ENCODE data around the gene NXPE4. TPM values are rescaled to one million over a fixed set of nuclear protein-coding genes. Genes with fewer than 3 reads are reported as not detected.

NXPE4 gene
- total and polyA plus RNA-seq, 2 of the 8 experiments (the other 6 are each of a cell fraction or from before 2014, with no cell fraction given) = not detected

DNA sequence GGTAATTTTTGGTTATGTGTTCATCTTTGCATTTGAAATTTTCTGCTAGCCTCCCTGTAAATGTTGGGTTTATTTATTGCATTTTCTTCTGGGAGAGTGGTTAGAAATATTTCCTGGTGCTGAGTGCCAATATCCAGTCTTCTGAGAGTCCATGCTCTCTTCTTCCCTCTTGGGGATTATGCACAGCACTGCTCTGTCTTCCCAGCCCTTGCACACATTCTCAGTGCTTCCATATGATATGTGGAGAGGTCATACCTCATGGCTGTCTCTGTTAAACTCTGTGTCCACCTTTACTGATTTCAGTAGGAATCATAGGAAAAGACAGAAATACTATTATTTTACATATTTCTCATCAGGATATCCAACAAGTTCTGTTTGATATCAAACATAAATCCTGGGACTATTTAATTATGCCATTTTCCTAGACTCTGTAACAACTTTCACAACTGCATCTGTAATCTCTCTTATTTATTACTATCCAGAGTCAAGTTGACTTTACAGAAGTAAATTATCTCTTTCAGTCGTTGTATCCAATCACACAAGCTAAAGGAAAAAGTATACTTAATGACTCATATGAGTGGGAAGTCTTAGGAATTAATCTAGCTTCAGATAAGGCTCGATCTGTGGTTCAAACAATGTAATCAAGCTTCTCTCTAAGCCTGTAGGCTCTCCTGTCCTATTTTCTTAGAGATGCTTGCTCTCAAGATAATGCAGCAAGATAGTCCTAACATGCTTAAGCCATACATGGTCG is 33.2 kb downstream of the NXPE4 start:
- Histone ChIP-seq H3K56ac (replicated peaks; ENCODE audit: insufficient read length, low read depth, low read length) (no peak overlapping the region), H2BK20ac (ENCODE audit: low read length) (no peak overlapping the region), H2BK12ac (ENCODE audit: low read depth, low read length) (no peak overlapping the region), H2BK15ac (ENCODE audit: low read length) (no peak overlapping the region), H3K36me3 (ENCODE audit: control insufficient read depth in 2 of 4, insufficient read depth in 4 of 4, low read length in 3 of 4) (no peaks in the 10 kb centered on the region), H4K91ac (replicated peaks; ENCODE audit: insufficient read length, low read length) (no peak overlapping the region), H3K27ac (ENCODE audit: low read depth, low read length) (no peak overlapping the region), H3K9ac (replicated peaks in 1 of 4; ENCODE audit: extremely low read depth in 1 of 4, low read depth in 3 of 4, low read length in 3 of 4) (peak overlapping the region in 1 of 4 experiments; percentile 34; a peak in 1 of 7 replicates), H3K4ac (replicated peaks; ENCODE audit: insufficient read length, low read depth, low read length) (no peak overlapping the region), H2BK120ac (replicated peaks; ENCODE audit: low read depth, low read length) (no peak overlapping the region), H3K14ac (ENCODE audit: insufficient read length) (no peak overlapping the region), H3K79me1 (ENCODE audit: low read depth, low read length) (no peaks in the 10 kb centered on the region), H2AFZ (ENCODE audit: low read length) (no peak overlapping the region), H3K18ac (ENCODE audit: extremely low read depth, low read length) (no peak overlapping the region), H2AK5ac (ENCODE audit: low read depth, low read length) (no peak overlapping the region), H3K79me2 (ENCODE audit: control insufficient read depth in 1 of 2, insufficient read depth in 2 of 2, low read length in 2 of 2) (no peaks in the 10 kb centered on the region), H2BK5ac (ENCODE audit: low read depth, low read length) (no peak overlapping the region), H3K23me2 (ENCODE audit: low read depth, low read length) (no peaks in the 10 kb centered on the region), H4K20me1 (replicated peaks in 1 of 2; ENCODE audit: control insufficient read depth in 1 of 2, insufficient read depth in 2 of 2, low read length in 2 of 2) (no peaks in the 10 kb centered on the region), H4K5ac (ENCODE audit: insufficient read length, low read depth, low read length) (no peak overlapping the region), H3K4me2 (ENCODE audit: insufficient read depth in 1 of 2, low read depth in 2 of 2, low read length in 2 of 2) (no peak overlapping the region), H4K8ac (ENCODE audit: extremely low read depth, insufficient read depth, low read length) (no peak overlapping the region), H3K4me1 (replicated peaks in 1 of 4; ENCODE audit: control insufficient read depth in 3 of 4, insufficient read depth in 4 of 4, low read length in 3 of 4) (peaks cover 0 to 4% (median 3%) of the 10 kb centered on the region in 4 experiments; a peak in 3 of 7 replicates), H3K4me3 (ENCODE audit: extremely low read depth in 1 of 4, insufficient read depth in 2 of 4, low read depth in 3 of 4, low read length in 4 of 4) (no peak overlapping the region), H3K23ac (ENCODE audit: insufficient read length) (no peak overlapping the region), H3K27me3 (replicated peaks in 1 of 4; ENCODE audit: control insufficient read depth in 3 of 4, extremely low read depth in 1 of 4, insufficient read depth in 3 of 4, low read length in 3 of 4) (no peaks in the 10 kb centered on the region), H3K9me3 (ENCODE audit: insufficient read depth in 2 of 2, low read depth in 1 of 2, low read length in 1 of 2) (no peaks in the 10 kb centered on the region)
- WGBS, 2 experiments (ENCODE audit: extremely low coverage in 1 of 2, insufficient coverage in 1 of 2, insufficient read length in 1 of 2, insufficient replicate concordance in 2 of 2, low coverage in 1 of 2, low lambda C conversion rate in 2 of 2, missing lambda C conversion rate in 1 of 2) = 69% methylated on average over 3 of the region's 3 CpGs; no CpG with 5 or more reads in 1 of the 2 experiments
- ChIA-PET POLR2A (ENCODE audit: partially characterized antibody) (no interaction called here), CTCF (ENCODE audit: partially characterized antibody) (no interaction called here)
- FAIRE-seq = peak; percentile 76
- no peak for DNase-seq (ENCODE audit: low read depth in 1 of 2, low spot score in 2 of 2)
- TF ChIP-seq, protein P1, sequence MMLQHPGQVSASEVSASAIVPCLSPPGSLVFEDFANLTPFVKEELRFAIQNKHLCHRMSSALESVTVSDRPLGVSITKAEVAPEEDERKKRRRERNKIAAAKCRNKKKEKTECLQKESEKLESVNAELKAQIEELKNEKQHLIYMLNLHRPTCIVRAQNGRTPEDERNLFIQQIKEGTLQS (IDR thresholded peaks at IDR 0.05; ENCODE audit: insufficient read depth, low read depth, low read length) = no peak
- no peak for TF ChIP-seq RAD21 (IDR thresholded peaks at IDR 0.05 in 1 of 2, conservative IDR thresholded peaks at IDR 0.05 in 1 of 2; ENCODE audit: low read depth in 2 of 2, low read length in 2 of 2)
- no peak for TF ChIP-seq PHF8 (conservative IDR thresholded peaks at IDR 0.05; ENCODE audit: low read depth, low read length)
- no peak for TF ChIP-seq EGR1 (IDR thresholded peaks at IDR 0.05; ENCODE audit: borderline replicate concordance, low read depth, low read length)

Measured in H1 (cell line).